ENCODE measurements around the gene VAT1L. TPM values are rescaled to one million over a fixed set of nuclear protein-coding genes. Genes with fewer than 3 reads are reported as not detected.

VAT1L gene
- total and polyA plus RNA-seq, 2 experiments from 2014 or later = 11.0 to 24.4 TPM

GRCh38 chr16:77745972-77746371, 42.4 kb upstream of the VAT1L start:
- no peaks in the 10 kb centered on the region for H3K9me2 ChIP-seq (ENCODE audit: insufficient read depth)
- H3K27ac ChIP-seq (ENCODE audit: low read depth) = no peak overlapping the region
- no peaks in the 10 kb centered on the region for H3K36me3 ChIP-seq (ENCODE audit: insufficient read depth)
- Mint-ChIP-seq H3K27ac (no peak overlapping the region), H3K36me3 (ENCODE audit: low read depth) (no peaks in the 10 kb centered on the region), H3K4me3 (no peak overlapping the region), H3K4me1 (no peaks in the 10 kb centered on the region), H3K27me3 (ENCODE audit: insufficient read depth, low read depth, poor library complexity) (no peaks in the 10 kb centered on the region), H3K9me3 (no peaks in the 10 kb centered on the region)
- H3K79me2 ChIP-seq (replicated peaks; ENCODE audit: insufficient read depth) = no peaks in the 10 kb centered on the region
- no peaks in the 10 kb centered on the region for H4K20me1 ChIP-seq (replicated peaks; ENCODE audit: insufficient read depth)
- TF ChIP-seq ZNF462 (CRISPR knock-in tag; IDR thresholded peaks at IDR 0.05) (no peak), NANOG (IDR thresholded peaks at IDR 0.05; ENCODE audit: borderline replicate concordance) (no peak), STAT1 (IDR thresholded peaks at IDR 0.05; ENCODE audit: unreplicated experiment) (no peak), ZNF114 (CRISPR knock-in tag; IDR thresholded peaks at IDR 0.05) (no peak), ZNF331 (CRISPR knock-in tag; IDR thresholded peaks at IDR 0.05; ENCODE audit: low read depth) (no peak), CTCF (conservative IDR thresholded peaks at IDR 0.05; ENCODE audit: low read depth in 2 of 2) (no peak), JUNB (IDR thresholded peaks at IDR 0.05; ENCODE audit: unreplicated experiment) (no peak), POLR2AphosphoS5 (IDR thresholded peaks at IDR 0.05; ENCODE audit: low read depth) (no peak)
- TF ChIP-seq, protein P1, sequence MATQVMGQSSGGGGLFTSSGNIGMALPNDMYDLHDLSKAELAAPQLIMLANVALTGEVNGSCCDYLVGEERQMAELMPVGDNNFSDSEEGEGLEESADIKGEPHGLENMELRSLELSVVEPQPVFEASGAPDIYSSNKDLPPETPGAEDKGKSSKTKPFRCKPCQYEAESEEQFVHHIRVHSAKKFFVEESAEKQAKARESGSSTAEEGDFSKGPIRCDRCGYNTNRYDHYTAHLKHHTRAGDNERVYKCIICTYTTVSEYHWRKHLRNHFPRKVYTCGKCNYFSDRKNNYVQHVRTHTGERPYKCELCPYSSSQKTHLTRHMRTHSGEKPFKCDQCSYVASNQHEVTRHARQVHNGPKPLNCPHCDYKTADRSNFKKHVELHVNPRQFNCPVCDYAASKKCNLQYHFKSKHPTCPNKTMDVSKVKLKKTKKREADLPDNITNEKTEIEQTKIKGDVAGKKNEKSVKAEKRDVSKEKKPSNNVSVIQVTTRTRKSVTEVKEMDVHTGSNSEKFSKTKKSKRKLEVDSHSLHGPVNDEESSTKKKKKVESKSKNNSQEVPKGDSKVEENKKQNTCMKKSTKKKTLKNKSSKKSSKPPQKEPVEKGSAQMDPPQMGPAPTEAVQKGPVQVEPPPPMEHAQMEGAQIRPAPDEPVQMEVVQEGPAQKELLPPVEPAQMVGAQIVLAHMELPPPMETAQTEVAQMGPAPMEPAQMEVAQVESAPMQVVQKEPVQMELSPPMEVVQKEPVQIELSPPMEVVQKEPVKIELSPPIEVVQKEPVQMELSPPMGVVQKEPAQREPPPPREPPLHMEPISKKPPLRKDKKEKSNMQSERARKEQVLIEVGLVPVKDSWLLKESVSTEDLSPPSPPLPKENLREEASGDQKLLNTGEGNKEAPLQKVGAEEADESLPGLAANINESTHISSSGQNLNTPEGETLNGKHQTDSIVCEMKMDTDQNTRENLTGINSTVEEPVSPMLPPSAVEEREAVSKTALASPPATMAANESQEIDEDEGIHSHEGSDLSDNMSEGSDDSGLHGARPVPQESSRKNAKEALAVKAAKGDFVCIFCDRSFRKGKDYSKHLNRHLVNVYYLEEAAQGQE (IDR thresholded peaks at IDR 0.05; ENCODE audit: unreplicated experiment) = no peak
- no peak for ATAC-seq
- no peak for DNase-seq (ENCODE audit: low spot score)
- no peak overlapping the region for H3K4me3 ChIP-seq
- no peaks in the 10 kb centered on the region for H3K4me1 ChIP-seq (ENCODE audit: insufficient read depth)
- H3F3A ChIP-seq (replicated peaks; ENCODE audit: low read depth) = no peaks in the 10 kb centered on the region
- no peaks in the 10 kb centered on the region for H3K27me3 ChIP-seq (ENCODE audit: insufficient read depth)
- H2AFZ ChIP-seq = no peak overlapping the region
- H3K4me2 ChIP-seq = no peak overlapping the region

All from GM23338 (cell line).